Spleen (tissue), 11 donors: ENCODE results near the gene PRRT1B. TPM values are rescaled to one million over a fixed set of nuclear protein-coding genes. Genes with fewer than 3 reads are reported as not detected.
A peak's percentile ranks its signal among the peaks of the same experiment; 100 is the strongest.

Experiments
- DNase-seq: peaks from one replicate; pipeline ENCODE4 v3.0.0-alpha.2; 2020
- H3K27ac ChIP-seq, 8 donors: fragments of 200-600 bp; sonication (generic) in 7 of 8; 1 replicate in 4 of 8; 2 replicates in 4 of 8; pipeline versions ENCODE4 v1.5.0 to v1.8.0; 2016 to 2021; ENCODE audit warnings: inconsistent platforms in 4 of 8, mild to moderate bottlenecking in 4 of 8, moderate library complexity in 1 of 8
- H3K27me3 ChIP-seq, 7 donors: fragments of 200-600 bp; sonication (generic) in 6 of 7; replicated peaks in 1 of 7; 1 replicate in 4 of 7; 2 replicates in 3 of 7; pipeline versions ENCODE4 v1.5.0 to v1.8.0; 2016 to 2021; ENCODE audit warnings: inconsistent platforms in 3 of 7, mild to moderate bottlenecking in 1 of 7
- H3K36me3 ChIP-seq, 6 donors: fragments of 200-600 bp; sonication (generic) in 5 of 6; 1 replicate in 4 of 6; 2 replicates in 2 of 6; pipeline versions ENCODE4 v1.5.0 to v1.8.0; 2016 to 2021; ENCODE audit warnings: inconsistent platforms in 2 of 6
- H3K4me1 ChIP-seq, 6 donors: fragments of 200-600 bp; sonication (generic) in 5 of 6; 1 replicate in 3 of 6; 2 replicates in 3 of 6; pipeline versions ENCODE4 v1.5.0 to v1.8.0; 2016 to 2021; ENCODE audit warnings: inconsistent platforms in 3 of 6
- H3K4me3 ChIP-seq, 8 donors: fragments of 200-600 bp; sonication (generic) in 7 of 8; 1 replicate in 4 of 8; 2 replicates in 4 of 8; pipeline versions ENCODE4 v1.5.0 to v1.8.0; 2016 to 2021; ENCODE audit warnings: inconsistent platforms in 4 of 8, mild to moderate bottlenecking in 4 of 8, moderate library complexity in 2 of 8
- H3K9me3 ChIP-seq, 8 donors: fragments of 200-600 bp; sonication (generic) in 7 of 8; 1 replicate in 4 of 8; 2 replicates in 4 of 8; pipeline versions ENCODE4 v1.5.0 to v1.8.0; 2016 to 2021; ENCODE audit warnings: inconsistent platforms in 4 of 8
- POLR2A ChIP-seq, 3 donors: fragments of 450-650 bp; IDR thresholded peaks; one replicate each; pipeline ENCODE4 v1.5.1; 2017; ENCODE audit warnings: antibody characterized with exemption in 3 of 3, mild to moderate bottlenecking in 1 of 3
- POLR2AphosphoS5 ChIP-seq, 3 donors: sonication (generic); formaldehyde crosslinking; IDR thresholded peaks; one replicate each; pipeline ENCODE4 v1.5.1; 2017; ENCODE audit warnings: antibody characterized with exemption in 3 of 3
- WGBS, 5 donors: extraction: QIAGEN DNeasy Blood & Tissue Kit in 3 of 5; methylation state at CpG; one replicate each; pipeline versions ENCODE4 v1.1.5 to v1.1.7; 2013 to 2018; 5-methylcytosine and 5-hydroxymethylcytosine counted together
- intact Hi-C: fragments of 100-400 bp; cut with DNase I; formaldehyde crosslinking; loops from one replicate; pipeline ENCODE4 v1.15.0; 2023; ENCODE audit warnings: low total_unique reads
- polyA plus RNA-seq, 3 donors: library from polyadenylated mRNA; stranded (reverse); fragments of 200-250 nt; gene quantifications; one replicate each; pipeline ENCODE4 v1.2.1, GENCODE V29; 2013
- total RNA-seq, 7 donors: library from RNA; depleted of rRNA in 3 of 7; stranded (reverse); fragments of >200 nt in 3 of 7; fragmentation: NEBNext Ultra II Directional in 4 of 7; extraction: Animal tissue kit (Norgen Biotek cat#: 25700) in 4 of 7; gene quantifications; one replicate each; pipeline versions ENCODE4 v1.1.0 to v1.2.1, GENCODE V29; 2016 to 2021
- TF ChIP-seq, protein P1 (sequence below), 11 experiments: fragments of 200-600 bp in 7 of 11; fragments of 450-650 bp in 4 of 11; sonication (generic) in 4 of 11; IDR thresholded peaks in 8 of 11; conservative IDR thresholded peaks in 3 of 11; 1 replicate in 7 of 11; 2 replicates in 4 of 11; pipeline versions ENCODE4 v1.4.0 to v1.8.0; 2016 to 2021; ENCODE audit warnings: antibody characterized with exemption in 11 of 11, inconsistent platforms in 4 of 11, mild to moderate bottlenecking in 1 of 11
- donor health status: healthy with polysubstance abuse.
- donor health status: DM: no; HTN: no; CAD: no; lungs with moderate emphysema.
- donor health status: DM: no; HTN: no; CAD: no.
- donor health status: Bipolar disorder and iron deficiency.
- donor health status: healthy.
- donor health status: DM: no; HTN: no; CAD: no.
- donor health status: DM: yes; HTN: yes; CAD: no.

PRRT1B gene
- total and polyA plus RNA-seq, 10 donors, result not detected

DNA sequence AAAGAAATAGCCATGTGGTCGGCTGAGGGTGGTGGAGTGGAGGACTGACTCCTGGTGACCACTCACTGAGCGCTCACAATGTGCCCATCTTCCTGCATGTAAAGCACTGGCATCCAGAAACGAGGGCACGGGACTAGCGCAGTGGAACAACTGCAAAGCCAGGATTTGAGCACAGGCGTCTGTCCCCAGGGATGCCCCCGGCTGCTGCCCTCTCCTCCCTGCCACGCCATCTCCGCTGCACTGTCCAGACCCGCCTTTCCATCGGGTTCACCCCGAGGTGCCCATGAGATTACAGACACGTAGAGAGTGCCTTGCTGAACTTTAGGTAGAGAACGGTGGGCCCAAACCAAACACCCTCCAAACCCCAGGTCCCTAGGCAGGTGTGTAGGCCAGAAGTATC, 44.7 kb downstream of the PRRT1B start:
- intact Hi-C loops, result loop anchor here (5.0 kb wide), 1 partner anchor 157 kb away; no protein-coding TSS in a partner anchor

DNA sequence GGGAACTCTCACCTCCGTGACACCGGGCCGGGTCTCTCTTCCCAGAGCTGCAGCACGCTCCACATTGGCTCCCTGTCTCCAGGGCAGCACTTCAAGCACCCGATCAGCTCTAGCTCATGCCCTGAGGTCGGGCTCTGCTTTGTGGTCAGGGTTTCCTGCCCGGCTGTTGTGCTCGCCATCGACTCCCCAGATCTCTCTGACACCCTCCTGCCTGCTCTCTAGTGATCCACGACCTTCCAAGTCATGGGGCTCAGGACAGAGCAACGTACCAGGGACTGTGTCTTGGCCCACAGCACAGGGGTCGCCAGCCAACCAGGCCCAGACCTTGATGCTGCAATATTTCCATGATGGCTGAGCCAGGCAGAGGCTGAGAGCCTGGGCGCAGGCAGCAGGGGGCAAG, 45.1 kb downstream of the PRRT1B start:
- Histone ChIP-seq H3K27ac (peak overlapping the region in 6 of 8 donors; percentile 20 to 74 (median 51)), H3K4me1 (peaks cover 14 to 47% (median 24%) of the 10 kb centered on the region in 6 donors), H3K36me3 (peaks cover 0 to 88% (median 54%) of the 10 kb centered on the region in 6 donors), H3K27me3 (no peaks in the 10 kb centered on the region), H3K4me3 (no peak overlapping the region), H3K9me3 (no peaks in the 10 kb centered on the region)
- 34 to 77% (median 42%) methylated on average over 13 of the region's 13 CpGs for WGBS, 5 donors
- peak; percentile 72 for DNase-seq
- intact Hi-C loops, result loop anchor here (5.0 kb wide), 1 partner anchor 157 kb away; no protein-coding TSS in a partner anchor
- TF ChIP-seq POLR2A (IDR thresholded peaks at IDR 0.05) (no peak), POLR2AphosphoS5 (IDR thresholded peaks at IDR 0.05) (peak; percentile 20 to 42 (median 31))

More for the DNA sequence above, 44.7 kb downstream of the PRRT1B start:
- H3K36me3 ChIP-seq, result peaks cover 0 to 88% (median 50%) of the 10 kb centered on the region in 6 donors
- DNase-seq, result peak; percentile 68
- no peaks in the 10 kb centered on the region for H3K27me3 ChIP-seq
- peak overlapping the region in 3 of 8 donors; percentile 52 to 74 (median 57) for H3K27ac ChIP-seq
- WGBS, 5 donors, result 81 to 92% (median 88%) methylated on average over 10 to 14 of the region's 14 CpGs
- TF ChIP-seq, protein P1, sequence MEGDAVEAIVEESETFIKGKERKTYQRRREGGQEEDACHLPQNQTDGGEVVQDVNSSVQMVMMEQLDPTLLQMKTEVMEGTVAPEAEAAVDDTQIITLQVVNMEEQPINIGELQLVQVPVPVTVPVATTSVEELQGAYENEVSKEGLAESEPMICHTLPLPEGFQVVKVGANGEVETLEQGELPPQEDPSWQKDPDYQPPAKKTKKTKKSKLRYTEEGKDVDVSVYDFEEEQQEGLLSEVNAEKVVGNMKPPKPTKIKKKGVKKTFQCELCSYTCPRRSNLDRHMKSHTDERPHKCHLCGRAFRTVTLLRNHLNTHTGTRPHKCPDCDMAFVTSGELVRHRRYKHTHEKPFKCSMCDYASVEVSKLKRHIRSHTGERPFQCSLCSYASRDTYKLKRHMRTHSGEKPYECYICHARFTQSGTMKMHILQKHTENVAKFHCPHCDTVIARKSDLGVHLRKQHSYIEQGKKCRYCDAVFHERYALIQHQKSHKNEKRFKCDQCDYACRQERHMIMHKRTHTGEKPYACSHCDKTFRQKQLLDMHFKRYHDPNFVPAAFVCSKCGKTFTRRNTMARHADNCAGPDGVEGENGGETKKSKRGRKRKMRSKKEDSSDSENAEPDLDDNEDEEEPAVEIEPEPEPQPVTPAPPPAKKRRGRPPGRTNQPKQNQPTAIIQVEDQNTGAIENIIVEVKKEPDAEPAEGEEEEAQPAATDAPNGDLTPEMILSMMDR (IDR thresholded peaks at IDR 0.05 in 8 of 11, conservative IDR thresholded peaks at IDR 0.05 in 3 of 11), result no peak
- TF ChIP-seq POLR2AphosphoS5 (IDR thresholded peaks at IDR 0.05), result peak in 1 of 3 donors; percentile 1
- peaks cover 19 to 47% (median 28%) of the 10 kb centered on the region in 6 donors for H3K4me1 ChIP-seq
- no peaks in the 10 kb centered on the region for H3K9me3 ChIP-seq
- no peak overlapping the region for H3K4me3 ChIP-seq

DNA sequence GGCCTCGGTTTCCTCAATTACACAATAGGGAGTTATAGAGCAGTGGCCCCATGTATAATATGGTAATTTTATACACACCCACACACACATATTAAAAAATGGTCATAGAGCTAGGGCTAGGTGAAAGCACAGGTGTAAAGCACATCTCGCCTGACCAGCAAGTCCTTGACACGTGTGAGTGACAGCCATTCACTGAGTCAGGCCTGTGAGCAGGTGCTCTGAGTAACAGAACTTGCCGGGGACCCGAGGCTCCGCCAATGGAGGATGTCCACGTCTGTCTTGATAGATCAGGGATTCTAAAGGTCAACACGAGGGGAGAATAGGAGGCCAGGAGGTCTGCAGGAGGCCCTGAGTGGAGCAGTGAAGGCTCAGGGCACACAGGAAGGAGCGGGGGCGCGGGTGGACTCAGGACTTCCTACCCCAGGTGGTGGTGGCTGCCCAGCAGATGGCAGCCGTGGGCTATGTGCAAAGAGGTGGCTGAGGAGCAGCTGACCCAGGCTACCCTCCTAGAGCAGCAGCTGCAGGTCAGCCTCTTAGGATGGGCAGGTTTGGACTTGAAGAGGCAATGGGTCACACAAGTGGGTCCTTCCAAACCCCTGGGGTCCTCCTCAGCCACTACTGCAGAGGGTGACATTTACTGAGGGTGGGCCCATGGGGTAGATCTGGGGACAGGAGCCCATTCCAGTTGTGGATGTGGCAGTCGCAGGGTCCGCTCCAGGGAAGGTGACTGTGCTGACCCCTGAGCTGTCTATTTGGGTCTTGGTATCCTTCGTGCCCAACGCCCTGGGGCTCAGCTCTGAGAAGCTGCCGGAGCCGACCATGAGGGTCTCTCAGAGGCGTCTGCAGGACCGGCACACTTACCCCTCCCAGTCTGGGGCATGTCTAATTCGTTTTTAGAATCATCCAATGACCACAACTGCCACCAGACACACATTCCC, 45.9 kb downstream of the PRRT1B start:
- WGBS, 5 donors, result 54 to 66% (median 61%) methylated on average over 20 to 21 of the region's 21 CpGs
- H3K36me3 ChIP-seq, result peaks cover 0 to 91% (median 61%) of the 10 kb centered on the region in 6 donors
- DNase-seq, result peak; percentile 97

GRCh38 chr9:131591845-131592208, 46.5 kb downstream of the PRRT1B start:
- Histone ChIP-seq H3K27ac (peak overlapping the region in 3 of 8 donors; percentile 37 to 74 (median 52)), H3K4me3 (no peak overlapping the region), H3K36me3 (peaks cover 0 to 97% (median 67%) of the 10 kb centered on the region in 6 donors), H3K9me3 (no peaks in the 10 kb centered on the region), H3K27me3 (no peaks in the 10 kb centered on the region), H3K4me1 (peaks cover 11 to 54% (median 18%) of the 10 kb centered on the region in 6 donors)
- no peak for DNase-seq
- 67 to 80% (median 76%) methylated on average over 6 of the region's 6 CpGs for WGBS, 5 donors
- TF ChIP-seq, protein P1 (IDR thresholded peaks at IDR 0.05 in 8 of 11, conservative IDR thresholded peaks at IDR 0.05 in 3 of 11), result no peak
- TF ChIP-seq POLR2AphosphoS5 (IDR thresholded peaks at IDR 0.05) (no peak), POLR2A (IDR thresholded peaks at IDR 0.05) (no peak)
- intact Hi-C loops, result loop anchor here (5.0 kb wide), 1 partner anchor 155 kb away; no protein-coding TSS in a partner anchor

More for the DNA sequence above, 45.9 kb downstream of the PRRT1B start:
- H3K9me3 ChIP-seq, result no peaks in the 10 kb centered on the region
- intact Hi-C loops, result loop anchor here (5.0 kb wide), 1 partner anchor 156 kb away; no protein-coding TSS in a partner anchor
- TF ChIP-seq POLR2AphosphoS5 (IDR thresholded peaks at IDR 0.05) (peak; percentile 79 to 84 (median 83)), POLR2A (IDR thresholded peaks at IDR 0.05) (no peak)
- TF ChIP-seq, protein P1 (IDR thresholded peaks at IDR 0.05 in 8 of 11, conservative IDR thresholded peaks at IDR 0.05 in 3 of 11), result peak; percentile 78 to 96 (median 91)
- no peaks in the 10 kb centered on the region for H3K27me3 ChIP-seq
- H3K4me3 ChIP-seq, result no peak overlapping the region
- peak overlapping the region in 5 of 8 donors; percentile 20 to 74 (median 52) for H3K27ac ChIP-seq
- peaks cover 11 to 48% (median 18%) of the 10 kb centered on the region in 6 donors for H3K4me1 ChIP-seq
